Caco-2 (cell line): Measurements from ENCODE around the gene TPM1. TPM values are rescaled to one million over a fixed set of nuclear protein-coding genes. Genes with fewer than 3 reads are reported as not detected.
"Not testable (repeated sequence)": the region's sequence is repeated elsewhere in the genome, so short reads cannot be mapped to it uniquely, and the experiment has no call there.

ENCODE experiments used
- BruUV-seq: library from RNA; stranded (reverse); fragments of 400-500 nt; replicated peaks from 2 replicates; lab custom pipeline; 2021; lab: Mats Ljungman, UMichigan
- CTCF ChIA-PET: fragments of 300-600 bp; sonication (Branson Sonifier 250); formaldehyde crosslinking; loops from one replicate; lab custom pipeline; 2022; ENCODE audit warnings: antibody characterized with exemption; lab: Charles Lee
- POLR2A ChIA-PET: fragments of 300-600 bp; sonication (Branson Sonifier 250); formaldehyde crosslinking; loops from one replicate; lab custom pipeline; 2022; ENCODE audit warnings: antibody characterized with exemption; lab: Charles Lee
- DNase-seq, 2 experiments: peaks; one replicate each; pipeline versions ENCODE4 v3.0.0 to v3.0.0-alpha.2; 2020 to 2022
- H3K27me3 ChIP-seq: replicated peaks from 2 replicates; pipeline ENCODE4 v1.6.0; 2011; ENCODE audit warnings: low read length; ENCODE audit not compliant: control insufficient read depth, insufficient read depth
- H3K36me3 ChIP-seq: 2 replicates; pipeline ENCODE4 v1.5.1; 2011; ENCODE audit warnings: low read length; ENCODE audit not compliant: control insufficient read depth, insufficient read depth
- H3K4me1 ChIP-seq: fragments of 250-450 bp; sonication (Bioruptor Pico); 2 replicates; pipeline ENCODE4 v1.5.1; 2020; ENCODE audit warnings: mild to moderate bottlenecking
- H3K4me3 ChIP-seq: 2 replicates; pipeline ENCODE4 v1.5.1; 2011; ENCODE audit warnings: low read depth, mild to moderate bottlenecking, control low read depth, low read length
- H3K9me3 ChIP-seq: fragments of 250-450 bp; sonication (Bioruptor Pico); 2 replicates; pipeline ENCODE4 v1.5.1; 2020; ENCODE audit warnings: mild to moderate bottlenecking, moderate library complexity
- H3K27ac Mint-ChIP-seq: one replicate; pipeline ENCODE4 v1.8.0; 2022; ENCODE audit warnings: mixed read lengths; ENCODE audit not compliant: unreplicated experiment
- H3K27me3 Mint-ChIP-seq: one replicate; pipeline ENCODE4 v1.8.0; 2022; ENCODE audit warnings: mixed read lengths; ENCODE audit not compliant: insufficient read depth, unreplicated experiment
- H3K36me3 Mint-ChIP-seq: one replicate; pipeline ENCODE4 v1.8.0; 2022; ENCODE audit warnings: mild to moderate bottlenecking, mixed read lengths; ENCODE audit not compliant: insufficient read depth, unreplicated experiment
- H3K4me1 Mint-ChIP-seq: one replicate; pipeline ENCODE4 v1.8.0; 2022; ENCODE audit warnings: low read depth, mixed read lengths; ENCODE audit not compliant: unreplicated experiment
- H3K4me3 Mint-ChIP-seq: one replicate; pipeline ENCODE4 v1.8.0; 2022; ENCODE audit warnings: mild to moderate bottlenecking, moderate library complexity, mixed read lengths; ENCODE audit not compliant: unreplicated experiment
- H3K9me3 Mint-ChIP-seq: one replicate; pipeline ENCODE4 v1.8.0; 2022; ENCODE audit warnings: mixed read lengths; ENCODE audit not compliant: unreplicated experiment
- CTCF ChIP-seq, 2 experiments: fragments of 200-600 bp in 1 of 2; IDR thresholded peaks; 1 replicate in 1 of 2; 2 replicates in 1 of 2; pipeline versions ENCODE4 v1.5.1 to v1.8.0; 2011 to 2022; ENCODE audit warnings: antibody characterized with exemption in 1 of 2, control low read depth in 1 of 2, inconsistent platforms in 1 of 2, low read depth in 1 of 2, low read length in 1 of 2, mild to moderate bottlenecking in 1 of 2, moderate library complexity in 1 of 2; ENCODE audit not compliant: insufficient read depth in 1 of 2, severe bottlenecking in 1 of 2, unreplicated experiment in 1 of 2
- intact Hi-C: fragments of 100-400 bp; cut with micrococcal nuclease; formaldehyde crosslinking; loops from one replicate; pipeline ENCODE4 v1.10.0; 2022; ENCODE audit not compliant: unreplicated experiment
- total RNA-seq: library from RNA; stranded (reverse); gene quantifications from 2 replicates; pipeline ENCODE4 v1.2.3, GENCODE V29; 2022

The TPM1 gene
- total RNA-seq, 1 experiment from 2014 or later, result 193 TPM

- peaks cover 7% of the 10 kb centered on the region for H3K9me3 Mint-ChIP-seq
- intact Hi-C loops, result no loop called here
- H3K9me3 ChIP-seq, result no peaks in the 10 kb centered on the region
- no peak for DNase-seq
- no peak overlapping the region for H3K27ac Mint-ChIP-seq
- no peaks in the 10 kb centered on the region for H3K4me1 ChIP-seq
- no peaks in the 10 kb centered on the region for H3K36me3 Mint-ChIP-seq
- H3K27me3 ChIP-seq, result no peaks in the 10 kb centered on the region
- no peak for TF ChIP-seq CTCF (IDR thresholded peaks at IDR 0.05; ENCODE audit: insufficient read depth in 1 of 2, low read depth in 1 of 2, low read length in 1 of 2, severe bottlenecking in 1 of 2, unreplicated experiment in 1 of 2)
- no TSS peak for BruUV-seq
- CTCF ChIA-PET, result no interaction called here
- H3K4me3 Mint-ChIP-seq, result no peak overlapping the region
- H3K4me3 ChIP-seq, result no peak overlapping the region
- no peaks in the 10 kb centered on the region for H3K4me1 Mint-ChIP-seq
- POLR2A ChIA-PET, result no interaction called here
- H3K36me3 ChIP-seq, result no peaks in the 10 kb centered on the region
- no peaks in the 10 kb centered on the region for H3K27me3 Mint-ChIP-seq
Measured at GRCh38 chr15:63104727-63105126, 62.2 kb downstream of the TPM1 start.

DNA sequence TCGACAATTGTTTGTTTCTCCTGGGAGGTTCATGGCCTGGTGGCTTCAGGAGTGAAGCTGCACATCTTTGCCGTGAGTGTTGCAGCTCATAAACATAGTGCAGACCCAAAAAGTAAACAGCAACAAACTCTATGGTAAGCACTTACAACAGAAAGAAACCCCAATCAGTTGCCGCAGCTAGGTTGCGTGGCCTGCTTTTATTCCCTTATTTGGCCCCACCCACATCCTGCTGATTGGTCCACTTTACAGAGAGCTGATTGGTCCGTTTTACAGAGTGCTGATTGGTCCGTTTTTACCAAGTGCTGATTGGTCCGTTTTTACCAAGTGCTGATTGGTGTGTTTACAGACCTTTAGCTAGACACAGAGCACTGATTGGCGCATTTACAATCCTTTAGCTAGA lies 62.8 kb downstream of the TPM1 start:
- H3K4me3 ChIP-seq, H3K36me3 ChIP-seq, CTCF ChIA-PET, intact Hi-C loops, H3K27ac Mint-ChIP-seq, H3K4me1 ChIP-seq, H3K27me3 ChIP-seq, H3K27me3 Mint-ChIP-seq, H3K4me1 Mint-ChIP-seq, H3K4me3 Mint-ChIP-seq, H3K9me3 ChIP-seq, DNase-seq, BruUV-seq, H3K36me3 Mint-ChIP-seq, POLR2A ChIA-PET: not testable (repeated sequence)
- peaks cover 11% of the 10 kb centered on the region for H3K9me3 Mint-ChIP-seq

DNA sequence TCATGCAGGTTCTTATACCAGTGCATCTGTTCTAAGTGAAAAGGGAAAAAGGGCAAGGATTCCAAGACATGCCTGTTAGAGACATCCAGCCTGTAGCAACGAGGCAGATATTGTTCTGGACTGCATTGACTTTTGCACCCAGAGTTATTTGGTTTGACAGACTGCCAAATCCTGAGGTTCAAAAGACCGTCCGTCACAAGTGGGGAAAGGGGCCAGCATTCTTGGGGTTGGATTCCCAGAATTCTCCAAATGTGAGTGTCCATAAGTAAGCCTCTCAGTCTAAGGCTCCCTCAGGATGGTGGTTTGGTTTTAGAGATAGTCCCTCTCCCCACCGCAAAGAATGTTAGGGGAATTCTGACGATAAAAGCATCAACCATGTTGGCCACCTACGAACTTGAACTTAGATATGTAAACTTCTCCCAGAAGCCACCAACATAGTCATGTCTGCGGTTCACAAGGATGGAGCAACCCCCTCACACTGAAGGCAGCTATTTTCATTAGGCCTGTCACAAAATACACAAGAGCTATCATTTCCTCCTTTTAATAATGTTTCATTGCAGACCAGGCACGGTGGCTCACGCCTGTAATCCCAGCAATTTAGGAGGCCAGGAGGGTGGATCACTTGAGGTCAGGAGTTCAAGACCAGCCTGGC lies 65.5 kb downstream of the TPM1 start:
- H3K27me3 ChIP-seq, result no peaks in the 10 kb centered on the region
- H3K36me3 Mint-ChIP-seq, result no peaks in the 10 kb centered on the region
- no peak overlapping the region for H3K27ac Mint-ChIP-seq
- H3K9me3 ChIP-seq, result no peaks in the 10 kb centered on the region
- no peaks in the 10 kb centered on the region for H3K4me1 ChIP-seq
- H3K4me3 ChIP-seq, result no peak overlapping the region
- intact Hi-C loops, result no loop called here
- no peaks in the 10 kb centered on the region for H3K27me3 Mint-ChIP-seq
- no peak for TF ChIP-seq CTCF (IDR thresholded peaks at IDR 0.05; ENCODE audit: insufficient read depth in 1 of 2, low read depth in 1 of 2, low read length in 1 of 2, severe bottlenecking in 1 of 2, unreplicated experiment in 1 of 2)
- H3K4me3 Mint-ChIP-seq, result no peak overlapping the region
- POLR2A ChIA-PET, result no interaction called here
- no peaks in the 10 kb centered on the region for H3K4me1 Mint-ChIP-seq
- CTCF ChIA-PET, result interaction anchor here (0.7 kb wide), 1 partner anchor 384 kb away, joined by 3 read pairs; no protein-coding TSS in a partner anchor
- H3K36me3 ChIP-seq, result no peaks in the 10 kb centered on the region
- H3K9me3 Mint-ChIP-seq, result peaks cover 11% of the 10 kb centered on the region
- no peak for DNase-seq
- no TSS peak for BruUV-seq
